Uterus (tissue), 2 donors: ENCODE measurements around the gene C5orf15.

Experiments used
- CTCF ChIP-seq, 4 experiments: fragments of 200-600 bp in 2 of 4; fragments of 450-650 bp in 2 of 4; sonication (generic) in 2 of 4; IDR thresholded peaks; one replicate each; pipeline ENCODE4 v1.5.1; 2016 to 2019; ENCODE audit warnings: antibody characterized with exemption in 4 of 4, mild to moderate bottlenecking in 2 of 4, moderate library complexity in 1 of 4
- POLR2A ChIP-seq, 2 donors: fragments of 450-650 bp; IDR thresholded peaks; one replicate each; pipeline ENCODE4 v1.6.1; 2016; ENCODE audit warnings: antibody characterized with exemption in 2 of 2, mild to moderate bottlenecking in 1 of 2, moderate library complexity in 1 of 2

GRCh38 chr5:133980652-133981051 lies 12.2 kb upstream of the C5orf15 start:
- TF ChIP-seq CTCF (IDR thresholded peaks at IDR 0.05) (no peak), POLR2A (IDR thresholded peaks at IDR 0.05) (no peak)
